ENCODE data around the gene OTOR. TPM values are rescaled to one million over a fixed set of nuclear protein-coding genes. Genes with fewer than 3 reads are reported as not detected.

Gene OTOR
- total and polyA plus RNA-seq, 2 of the 13 experiments (the other 11 are each of a cell fraction or from before 2014, with no cell fraction given): not detected

- TF ChIP-seq, protein P1, sequence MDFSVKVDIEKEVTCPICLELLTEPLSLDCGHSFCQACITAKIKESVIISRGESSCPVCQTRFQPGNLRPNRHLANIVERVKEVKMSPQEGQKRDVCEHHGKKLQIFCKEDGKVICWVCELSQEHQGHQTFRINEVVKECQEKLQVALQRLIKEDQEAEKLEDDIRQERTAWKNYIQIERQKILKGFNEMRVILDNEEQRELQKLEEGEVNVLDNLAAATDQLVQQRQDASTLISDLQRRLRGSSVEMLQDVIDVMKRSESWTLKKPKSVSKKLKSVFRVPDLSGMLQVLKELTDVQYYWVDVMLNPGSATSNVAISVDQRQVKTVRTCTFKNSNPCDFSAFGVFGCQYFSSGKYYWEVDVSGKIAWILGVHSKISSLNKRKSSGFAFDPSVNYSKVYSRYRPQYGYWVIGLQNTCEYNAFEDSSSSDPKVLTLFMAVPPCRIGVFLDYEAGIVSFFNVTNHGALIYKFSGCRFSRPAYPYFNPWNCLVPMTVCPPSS (IDR thresholded peaks at IDR 0.05): no peak
- TF ChIP-seq ZNF337 (CRISPR knock-in tag; IDR thresholded peaks at IDR 0.05; ENCODE audit: borderline replicate concordance, low read depth): peak; percentile 36; the same call in 1 of the 2 replicates
- peak; percentile 100 for TF ChIP-seq RBM39 (IDR thresholded peaks at IDR 0.05; ENCODE audit: low read depth, low read length, poor library complexity, severe bottlenecking)
- TF ChIP-seq ZNF792 (CRISPR knock-in tag; IDR thresholded peaks at IDR 0.05): peak; percentile 97
- TF ChIP-seq, protein P2, sequence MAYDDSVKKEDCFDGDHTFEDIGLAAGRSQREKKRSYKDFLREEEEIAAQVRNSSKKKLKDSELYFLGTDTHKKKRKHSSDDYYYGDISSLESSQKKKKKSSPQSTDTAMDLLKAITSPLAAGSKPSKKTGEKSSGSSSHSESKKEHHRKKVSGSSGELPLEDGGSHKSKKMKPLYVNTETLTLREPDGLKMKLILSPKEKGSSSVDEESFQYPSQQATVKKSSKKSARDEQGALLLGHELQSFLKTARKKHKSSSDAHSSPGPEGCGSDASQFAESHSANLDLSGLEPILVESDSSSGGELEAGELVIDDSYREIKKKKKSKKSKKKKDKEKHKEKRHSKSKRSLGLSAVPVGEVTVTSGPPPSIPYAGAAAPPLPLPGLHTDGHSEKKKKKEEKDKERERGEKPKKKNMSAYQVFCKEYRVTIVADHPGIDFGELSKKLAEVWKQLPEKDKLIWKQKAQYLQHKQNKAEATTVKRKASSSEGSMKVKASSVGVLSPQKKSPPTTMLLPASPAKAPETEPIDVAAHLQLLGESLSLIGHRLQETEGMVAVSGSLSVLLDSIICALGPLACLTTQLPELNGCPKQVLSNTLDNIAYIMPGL (CRISPR knock-in tag; IDR thresholded peaks at IDR 0.05; ENCODE audit: borderline replicate concordance in 1 of 2, low read depth in 1 of 2): peak; percentile 97 to 98
- peak; percentile 99 for TF ChIP-seq ZNF556 (CRISPR knock-in tag; IDR thresholded peaks at IDR 0.05; ENCODE audit: borderline replicate concordance)
- peak; percentile 95 for TF ChIP-seq MXD4 (CRISPR knock-in tag; IDR thresholded peaks at IDR 0.05)
- TF ChIP-seq ZNF12 (CRISPR knock-in tag; IDR thresholded peaks at IDR 0.05): peak; percentile 82; the same call in 1 of the 2 replicates
- TF ChIP-seq AKAP8 (CRISPR knock-in tag; IDR thresholded peaks at IDR 0.05): peak; percentile 79
- TF ChIP-seq ZNF782 (CRISPR knock-in tag; IDR thresholded peaks at IDR 0.05; ENCODE audit: borderline replicate concordance): peak; percentile 99
- peak; percentile 84 for TF ChIP-seq SOX5 (CRISPR knock-in tag; IDR thresholded peaks at IDR 0.05; ENCODE audit: borderline replicate concordance)
- TF ChIP-seq ZBTB1 (CRISPR knock-in tag; IDR thresholded peaks at IDR 0.05; ENCODE audit: borderline replicate concordance): no peak
- TF ChIP-seq SYNCRIP (IDR thresholded peaks at IDR 0.05; ENCODE audit: insufficient read depth, low read depth, low read length): no peak
- peak; percentile 99 for TF ChIP-seq ZNF33B (CRISPR knock-in tag; IDR thresholded peaks at IDR 0.05)
- peak; percentile 98 for TF ChIP-seq ZBTB44 (CRISPR knock-in tag; IDR thresholded peaks at IDR 0.05)
- TF ChIP-seq ETV5 (CRISPR knock-in tag; IDR thresholded peaks at IDR 0.05; ENCODE audit: borderline replicate concordance): peak; percentile 100
- TF ChIP-seq ATF2 (CRISPR knock-in tag; IDR thresholded peaks at IDR 0.05): peak; percentile 96
- TF ChIP-seq ADNP (CRISPR knock-in tag; IDR thresholded peaks at IDR 0.05): no peak
- TF ChIP-seq, protein P3, sequence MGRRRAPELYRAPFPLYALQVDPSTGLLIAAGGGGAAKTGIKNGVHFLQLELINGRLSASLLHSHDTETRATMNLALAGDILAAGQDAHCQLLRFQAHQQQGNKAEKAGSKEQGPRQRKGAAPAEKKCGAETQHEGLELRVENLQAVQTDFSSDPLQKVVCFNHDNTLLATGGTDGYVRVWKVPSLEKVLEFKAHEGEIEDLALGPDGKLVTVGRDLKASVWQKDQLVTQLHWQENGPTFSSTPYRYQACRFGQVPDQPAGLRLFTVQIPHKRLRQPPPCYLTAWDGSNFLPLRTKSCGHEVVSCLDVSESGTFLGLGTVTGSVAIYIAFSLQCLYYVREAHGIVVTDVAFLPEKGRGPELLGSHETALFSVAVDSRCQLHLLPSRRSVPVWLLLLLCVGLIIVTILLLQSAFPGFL (CRISPR knock-in tag; IDR thresholded peaks at IDR 0.05): peak; percentile 59; the same call in 1 of the 2 replicates
- peak; percentile 84 for TF ChIP-seq ONECUT2 (CRISPR knock-in tag; IDR thresholded peaks at IDR 0.05)
- TF ChIP-seq NFATC3 (CRISPR knock-in tag; IDR thresholded peaks at IDR 0.05): peak; percentile 15; the same call in 1 of the 2 replicates
- peak; percentile 78 for TF ChIP-seq ZKSCAN5 (CRISPR knock-in tag; IDR thresholded peaks at IDR 0.05)
Observed at GRCh38 chr20:16729565-16730460, 18.3 kb upstream of the OTOR start, which contains the start of gene SNRPB2 (continued).

Measured in HepG2 (cell line).